HG03045 (cell line): ENCODE data around the gene IRF5.

ENCODE experiments used
- ATAC-seq: cut with Tn5 transposase; IDR thresholded peaks from one replicate; pipeline ENCODE4 v1.9.1; 2021; ENCODE audit warnings: mild to moderate bottlenecking, moderate library complexity; ENCODE audit not compliant: unreplicated experiment

The IRF5 gene

GRCh38 chr7:128919881-128920799 lies 17.6 kb upstream of the IRF5 start:
- no peak for ATAC-seq

GRCh38 chr7:128920913-128921582 lies 16.7 kb upstream of the IRF5 start:
- no peak for ATAC-seq

GRCh38 chr7:128921866-128922440 lies 15.8 kb upstream of the IRF5 start:
- ATAC-seq, result no peak

GRCh38 chr7:128922496-128923410 lies 15.0 kb upstream of the IRF5 start:
- no peak for ATAC-seq

GRCh38 chr7:128923411-128923800 lies 14.3 kb upstream of the IRF5 start:
- ATAC-seq, result no peak

- ATAC-seq, result no peak
Measured at GRCh38 chr7:128924707-128925588, 12.8 kb upstream of the IRF5 start.

- no peak for ATAC-seq
Measured at GRCh38 chr7:128928159-128928813, 9.4 kb upstream of the IRF5 start.

- no peak for ATAC-seq
Measured at GRCh38 chr7:128928882-128929788, 8.6 kb upstream of the IRF5 start.

GRCh38 chr7:128931190-128931798 lies 6.4 kb upstream of the IRF5 start:
- no peak for ATAC-seq

- no peak for ATAC-seq
Measured at GRCh38 chr7:128931965-128932861, 5.5 kb upstream of the IRF5 start.

- no peak for ATAC-seq
Measured at GRCh38 chr7:128932862-128933179, 4.9 kb upstream of the IRF5 start.

GRCh38 chr7:128933180-128933891 lies 4.4 kb upstream of the IRF5 start:
- ATAC-seq, result no peak

GRCh38 chr7:128934361-128935341 lies 3.1 kb upstream of the IRF5 start:
- peak; percentile 26 for ATAC-seq

- ATAC-seq, result no peak
Measured at GRCh38 chr7:128935342-128935730, 2.4 kb upstream of the IRF5 start.

- no peak for ATAC-seq
Measured at GRCh38 chr7:128936798-128937197, 929 bp upstream of the IRF5 start.
